ENCODE data around the gene TMEM151B. TPM values are rescaled to one million over a fixed set of nuclear protein-coding genes. Genes with fewer than 3 reads are reported as not detected.
A peak's percentile ranks its signal among the peaks of the same experiment; 100 is the strongest.

The TMEM151B gene
- total and polyA plus RNA-seq, 2 of the 13 experiments (the other 11 are each of a cell fraction or from before 2014, with no cell fraction given), result not detected

DNA sequence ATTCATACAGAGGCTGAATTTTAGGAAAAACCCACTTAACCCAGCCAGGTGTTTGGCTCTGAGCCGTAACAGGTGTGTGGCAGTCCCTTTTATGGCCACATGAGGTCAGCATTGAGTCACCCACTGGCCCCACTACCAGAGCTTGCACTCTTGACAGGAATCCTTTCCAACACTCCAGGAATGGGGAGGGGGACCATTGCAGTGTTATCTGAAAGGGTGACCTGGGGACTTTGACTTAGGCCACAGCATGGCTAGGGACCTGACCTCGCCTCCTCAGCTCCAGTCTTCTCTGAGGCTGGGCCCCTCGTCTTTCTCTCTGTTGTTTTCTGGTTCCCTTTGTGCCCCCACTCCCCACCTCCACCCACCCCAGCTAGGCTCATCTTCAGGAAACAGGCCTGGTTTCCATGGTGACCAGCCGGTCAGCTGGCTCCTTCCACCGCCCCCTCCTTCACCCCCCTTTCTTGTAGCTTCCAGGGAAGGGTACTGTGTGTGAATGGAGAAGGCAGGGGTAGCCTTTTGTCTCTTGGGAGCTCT is 2.1 kb upstream of the TMEM151B start (continued):
- TF ChIP-seq ZNF343 (CRISPR knock-in tag; IDR thresholded peaks at IDR 0.05) (no peak), ZNF614 (CRISPR knock-in tag; IDR thresholded peaks at IDR 0.05; ENCODE audit: borderline replicate concordance) (peak; percentile 53; the same call in 1 of the 2 replicates), MTF1 (CRISPR knock-in tag; IDR thresholded peaks at IDR 0.05) (no peak), FOXK1 (CRISPR knock-in tag; IDR thresholded peaks at IDR 0.05; ENCODE audit: borderline replicate concordance, low read depth) (peak; percentile 29; the same call in 1 of the 2 replicates), ESRRA (CRISPR knock-in tag; IDR thresholded peaks at IDR 0.05; ENCODE audit: low read depth) (0 out of 2 replicates have a peak, but pooled peaks have one; percentile 14), ELF3 (CRISPR knock-in tag; IDR thresholded peaks at IDR 0.05) (0 out of 2 replicates have a peak, but pooled peaks have one; percentile 9), ZNF136 (CRISPR knock-in tag; IDR thresholded peaks at IDR 0.05; ENCODE audit: low read depth) (no peak), GATAD1 (CRISPR knock-in tag; IDR thresholded peaks at IDR 0.05) (no peak), KLF16 (CRISPR knock-in tag; IDR thresholded peaks at IDR 0.05) (0 out of 4 replicates have a peak, but pooled peaks of 1 of the 2 experiments have one; percentile 22), NR2F6 (IDR thresholded peaks at IDR 0.05) (no peak), NR2F6 (CRISPR knock-in tag; IDR thresholded peaks at IDR 0.05) (no peak), KDM6A (CRISPR knock-in tag; IDR thresholded peaks at IDR 0.05; ENCODE audit: low read depth) (no peak), ARHGAP35 (CRISPR knock-in tag; IDR thresholded peaks at IDR 0.05; ENCODE audit: borderline replicate concordance) (no peak), LCORL (IDR thresholded peaks at IDR 0.05) (no peak), LCORL (CRISPR knock-in tag; IDR thresholded peaks at IDR 0.05) (no peak), MBD4 (IDR thresholded peaks at IDR 0.05; ENCODE audit: borderline replicate concordance, low read length) (no peak), TAF1 (CRISPR knock-in tag; IDR thresholded peaks at IDR 0.05) (no peak), ZNF567 (CRISPR knock-in tag; IDR thresholded peaks at IDR 0.05; ENCODE audit: borderline replicate concordance) (no peak), DMAP1 (CRISPR knock-in tag; IDR thresholded peaks at IDR 0.05) (no peak), ZNF3 (CRISPR knock-in tag; IDR thresholded peaks at IDR 0.05) (no peak)
- TF ChIP-seq, protein P1, sequence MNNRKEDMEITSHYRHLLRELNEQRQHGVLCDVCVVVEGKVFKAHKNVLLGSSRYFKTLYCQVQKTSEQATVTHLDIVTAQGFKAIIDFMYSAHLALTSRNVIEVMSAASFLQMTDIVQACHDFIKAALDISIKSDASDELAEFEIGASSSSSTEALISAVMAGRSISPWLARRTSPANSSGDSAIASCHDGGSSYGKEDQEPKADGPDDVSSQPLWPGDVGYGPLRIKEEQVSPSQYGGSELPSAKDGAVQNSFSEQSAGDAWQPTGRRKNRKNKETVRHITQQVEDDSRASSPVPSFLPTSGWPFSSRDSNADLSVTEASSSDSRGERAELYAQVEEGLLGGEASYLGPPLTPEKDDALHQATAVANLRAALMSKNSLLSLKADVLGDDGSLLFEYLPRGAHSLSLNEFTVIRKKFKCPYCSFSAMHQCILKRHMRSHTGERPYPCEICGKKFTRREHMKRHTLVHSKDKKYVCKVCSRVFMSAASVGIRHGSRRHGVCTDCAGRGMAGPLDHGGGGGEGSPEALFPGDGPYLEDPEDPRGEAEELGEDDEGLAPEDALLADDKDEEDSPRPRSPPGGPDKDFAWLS (CRISPR knock-in tag; IDR thresholded peaks at IDR 0.05; ENCODE audit: borderline replicate concordance), result no peak
- TF ChIP-seq, protein P2, sequence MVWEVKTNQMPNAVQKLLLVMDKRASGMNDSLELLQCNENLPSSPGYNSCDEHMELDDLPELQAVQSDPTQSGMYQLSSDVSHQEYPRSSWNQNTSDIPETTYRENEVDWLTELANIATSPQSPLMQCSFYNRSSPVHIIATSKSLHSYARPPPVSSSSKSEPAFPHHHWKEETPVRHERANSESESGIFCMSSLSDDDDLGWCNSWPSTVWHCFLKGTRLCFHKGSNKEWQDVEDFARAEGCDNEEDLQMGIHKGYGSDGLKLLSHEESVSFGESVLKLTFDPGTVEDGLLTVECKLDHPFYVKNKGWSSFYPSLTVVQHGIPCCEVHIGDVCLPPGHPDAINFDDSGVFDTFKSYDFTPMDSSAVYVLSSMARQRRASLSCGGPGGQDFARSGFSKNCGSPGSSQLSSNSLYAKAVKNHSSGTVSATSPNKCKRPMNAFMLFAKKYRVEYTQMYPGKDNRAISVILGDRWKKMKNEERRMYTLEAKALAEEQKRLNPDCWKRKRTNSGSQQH (CRISPR knock-in tag; IDR thresholded peaks at IDR 0.05; ENCODE audit: low read depth), result no peak
- TF ChIP-seq, protein P3, sequence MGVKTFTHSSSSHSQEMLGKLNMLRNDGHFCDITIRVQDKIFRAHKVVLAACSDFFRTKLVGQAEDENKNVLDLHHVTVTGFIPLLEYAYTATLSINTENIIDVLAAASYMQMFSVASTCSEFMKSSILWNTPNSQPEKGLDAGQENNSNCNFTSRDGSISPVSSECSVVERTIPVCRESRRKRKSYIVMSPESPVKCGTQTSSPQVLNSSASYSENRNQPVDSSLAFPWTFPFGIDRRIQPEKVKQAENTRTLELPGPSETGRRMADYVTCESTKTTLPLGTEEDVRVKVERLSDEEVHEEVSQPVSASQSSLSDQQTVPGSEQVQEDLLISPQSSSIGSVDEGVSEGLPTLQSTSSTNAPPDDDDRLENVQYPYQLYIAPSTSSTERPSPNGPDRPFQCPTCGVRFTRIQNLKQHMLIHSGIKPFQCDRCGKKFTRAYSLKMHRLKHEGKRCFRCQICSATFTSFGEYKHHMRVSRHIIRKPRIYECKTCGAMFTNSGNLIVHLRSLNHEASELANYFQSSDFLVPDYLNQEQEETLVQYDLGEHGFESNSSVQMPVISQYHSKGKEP (CRISPR knock-in tag; IDR thresholded peaks at IDR 0.05), result no peak
- TF ChIP-seq, protein P4, sequence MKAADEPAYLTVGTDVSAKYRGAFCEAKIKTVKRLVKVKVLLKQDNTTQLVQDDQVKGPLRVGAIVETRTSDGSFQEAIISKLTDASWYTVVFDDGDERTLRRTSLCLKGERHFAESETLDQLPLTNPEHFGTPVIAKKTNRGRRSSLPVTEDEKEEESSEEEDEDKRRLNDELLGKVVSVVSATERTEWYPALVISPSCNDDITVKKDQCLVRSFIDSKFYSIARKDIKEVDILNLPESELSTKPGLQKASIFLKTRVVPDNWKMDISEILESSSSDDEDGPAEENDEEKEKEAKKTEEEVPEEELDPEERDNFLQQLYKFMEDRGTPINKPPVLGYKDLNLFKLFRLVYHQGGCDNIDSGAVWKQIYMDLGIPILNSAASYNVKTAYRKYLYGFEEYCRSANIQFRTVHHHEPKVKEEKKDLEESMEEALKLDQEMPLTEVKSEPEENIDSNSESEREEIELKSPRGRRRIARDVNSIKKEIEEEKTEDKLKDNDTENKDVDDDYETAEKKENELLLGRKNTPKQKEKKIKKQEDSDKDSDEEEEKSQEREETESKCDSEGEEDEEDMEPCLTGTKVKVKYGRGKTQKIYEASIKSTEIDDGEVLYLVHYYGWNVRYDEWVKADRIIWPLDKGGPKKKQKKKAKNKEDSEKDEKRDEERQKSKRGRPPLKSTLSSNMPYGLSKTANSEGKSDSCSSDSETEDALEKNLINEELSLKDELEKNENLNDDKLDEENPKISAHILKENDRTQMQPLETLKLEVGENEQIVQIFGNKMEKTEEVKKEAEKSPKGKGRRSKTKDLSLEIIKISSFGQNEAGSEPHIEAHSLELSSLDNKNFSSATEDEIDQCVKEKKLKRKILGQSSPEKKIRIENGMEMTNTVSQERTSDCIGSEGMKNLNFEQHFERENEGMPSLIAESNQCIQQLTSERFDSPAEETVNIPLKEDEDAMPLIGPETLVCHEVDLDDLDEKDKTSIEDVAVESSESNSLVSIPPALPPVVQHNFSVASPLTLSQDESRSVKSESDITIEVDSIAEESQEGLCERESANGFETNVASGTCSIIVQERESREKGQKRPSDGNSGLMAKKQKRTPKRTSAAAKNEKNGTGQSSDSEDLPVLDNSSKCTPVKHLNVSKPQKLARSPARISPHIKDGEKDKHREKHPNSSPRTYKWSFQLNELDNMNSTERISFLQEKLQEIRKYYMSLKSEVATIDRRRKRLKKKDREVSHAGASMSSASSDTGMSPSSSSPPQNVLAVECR (CRISPR knock-in tag; IDR thresholded peaks at IDR 0.05; ENCODE audit: borderline replicate concordance), result no peak; the same call in 1 of the 2 replicates

All from HepG2 (cell line).